Measurements from ENCODE around the gene PDE6C.

DNA sequence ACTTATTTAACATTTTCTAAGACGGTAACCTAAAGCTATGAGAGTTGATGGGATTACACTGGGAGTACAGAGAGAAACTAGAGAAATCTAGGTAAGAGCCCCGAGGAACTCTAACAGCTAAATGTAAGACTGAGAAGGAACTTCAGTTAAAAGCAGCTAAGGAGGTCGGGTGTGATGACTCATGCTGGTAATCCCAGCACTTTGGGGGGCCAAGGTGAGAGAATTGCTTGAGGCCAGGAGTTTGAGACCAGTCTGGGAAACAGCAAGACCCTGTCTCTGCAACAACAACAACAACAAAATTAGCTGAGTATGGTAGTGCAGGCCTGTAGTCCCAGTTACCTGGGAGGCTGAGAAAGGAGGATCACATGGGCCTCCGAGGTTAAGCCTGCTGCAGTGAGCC is 66.0 kb downstream of the PDE6C start:
- TF ChIP-seq, protein P1, sequence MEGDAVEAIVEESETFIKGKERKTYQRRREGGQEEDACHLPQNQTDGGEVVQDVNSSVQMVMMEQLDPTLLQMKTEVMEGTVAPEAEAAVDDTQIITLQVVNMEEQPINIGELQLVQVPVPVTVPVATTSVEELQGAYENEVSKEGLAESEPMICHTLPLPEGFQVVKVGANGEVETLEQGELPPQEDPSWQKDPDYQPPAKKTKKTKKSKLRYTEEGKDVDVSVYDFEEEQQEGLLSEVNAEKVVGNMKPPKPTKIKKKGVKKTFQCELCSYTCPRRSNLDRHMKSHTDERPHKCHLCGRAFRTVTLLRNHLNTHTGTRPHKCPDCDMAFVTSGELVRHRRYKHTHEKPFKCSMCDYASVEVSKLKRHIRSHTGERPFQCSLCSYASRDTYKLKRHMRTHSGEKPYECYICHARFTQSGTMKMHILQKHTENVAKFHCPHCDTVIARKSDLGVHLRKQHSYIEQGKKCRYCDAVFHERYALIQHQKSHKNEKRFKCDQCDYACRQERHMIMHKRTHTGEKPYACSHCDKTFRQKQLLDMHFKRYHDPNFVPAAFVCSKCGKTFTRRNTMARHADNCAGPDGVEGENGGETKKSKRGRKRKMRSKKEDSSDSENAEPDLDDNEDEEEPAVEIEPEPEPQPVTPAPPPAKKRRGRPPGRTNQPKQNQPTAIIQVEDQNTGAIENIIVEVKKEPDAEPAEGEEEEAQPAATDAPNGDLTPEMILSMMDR (IDR thresholded peaks at IDR 0.05): no peak
- TF ChIP-seq POLR2A (IDR thresholded peaks at IDR 0.05): no peak

Data from esophagus squamous epithelium (tissue), 4 donors.